ENCODE results near the gene SOX12. TPM values are rescaled to one million over a fixed set of nuclear protein-coding genes. Genes with fewer than 3 reads are reported as not detected.

The SOX12 gene
- total RNA-seq, 1 donor from 2014 or later, result 43.4 TPM

DNA sequence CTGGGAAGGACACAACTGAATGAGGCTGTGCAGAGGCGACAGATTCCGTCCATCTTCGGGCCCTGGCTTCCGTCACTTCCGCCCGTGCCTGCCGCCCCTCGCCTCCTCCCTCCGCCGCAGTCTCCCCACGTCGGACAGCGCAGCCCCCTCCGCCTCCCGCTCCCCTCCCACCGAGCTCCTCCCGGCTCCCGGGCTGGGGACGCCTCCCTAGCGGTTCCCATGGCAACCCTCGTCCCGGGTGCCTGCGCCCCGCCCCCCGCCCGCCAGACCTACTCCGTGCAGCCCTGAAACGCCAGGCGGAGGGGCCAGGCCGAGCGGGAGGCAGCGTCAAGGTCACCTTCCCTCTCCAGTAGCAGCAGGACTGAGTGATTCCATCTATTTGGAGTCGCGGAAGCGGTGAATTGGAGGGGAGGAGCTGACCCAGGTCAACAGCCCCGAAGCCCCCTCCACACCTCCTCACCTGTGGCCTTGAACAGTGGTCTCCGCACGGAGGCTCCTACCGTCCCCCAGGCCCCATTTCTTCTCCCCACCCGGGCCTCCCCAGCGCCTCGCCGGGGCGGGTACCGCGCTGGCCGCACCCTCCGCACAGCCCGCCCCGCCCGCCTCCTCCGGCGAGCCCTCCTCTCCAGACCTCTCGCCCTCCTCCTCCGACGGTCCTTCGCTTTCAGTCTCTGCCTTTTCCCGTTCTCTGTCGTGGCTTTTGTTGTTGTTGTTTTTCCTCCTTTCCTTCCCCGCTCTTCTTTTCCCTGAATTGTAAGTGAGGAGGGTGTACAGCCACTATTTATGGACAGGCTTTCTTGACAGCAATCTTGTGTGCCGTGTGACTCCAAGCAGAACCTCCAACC lies 22.5 kb downstream of the SOX12 start:
- Mint-ChIP-seq H3K9me3 (ENCODE audit: unreplicated experiment) (peaks cover 14% of the 10 kb centered on the region), H3K4me3 (ENCODE audit: unreplicated experiment) (peak overlapping the region; percentile 87), H3K4me1 (ENCODE audit: low read depth, unreplicated experiment) (peaks cover 4% of the 10 kb centered on the region), H3K36me3 (ENCODE audit: low read depth, unreplicated experiment) (peaks cover 27% of the 10 kb centered on the region), H3K27me3 (ENCODE audit: low read depth, unreplicated experiment) (no peaks in the 10 kb centered on the region), H3K27ac (ENCODE audit: unreplicated experiment) (peak overlapping the region; percentile 59)
- Histone ChIP-seq H3K9ac (ENCODE audit: low read length) (peak overlapping the region; percentile 95), H2AFZ (ENCODE audit: low read depth, low read length) (peak overlapping the region; percentile 88), H3K27ac (ENCODE audit: low read depth, low read length) (peak overlapping the region; percentile 90), H3K9me3 (ENCODE audit: insufficient read depth, low read depth, low read length) (peaks cover under 1% of the 10 kb centered on the region), H3K27me3 (ENCODE audit: insufficient read depth, low read length) (no peaks in the 10 kb centered on the region), H3K4me3 (ENCODE audit: insufficient read depth, low read depth, low read length) (peak overlapping the region; percentile 77), H3K4me2 (ENCODE audit: low read length) (peak overlapping the region; percentile 93), H3K36me3 (ENCODE audit: insufficient read depth, low read length) (peaks cover 6% of the 10 kb centered on the region), H3K4me1 (ENCODE audit: insufficient read depth, low read length) (peaks cover 11% of the 10 kb centered on the region), H3K79me2 (ENCODE audit: insufficient read depth, low read length) (peaks cover 12% of the 10 kb centered on the region), H4K20me1 (ENCODE audit: insufficient read depth, low read length) (peaks cover 8% of the 10 kb centered on the region)
- DNase-seq (ENCODE audit: low read depth), result peak; percentile 84
- no peak for TF ChIP-seq EZH2 (IDR thresholded peaks at IDR 0.05; ENCODE audit: insufficient read depth, low read length)
- FAIRE-seq, result no peak

DNA sequence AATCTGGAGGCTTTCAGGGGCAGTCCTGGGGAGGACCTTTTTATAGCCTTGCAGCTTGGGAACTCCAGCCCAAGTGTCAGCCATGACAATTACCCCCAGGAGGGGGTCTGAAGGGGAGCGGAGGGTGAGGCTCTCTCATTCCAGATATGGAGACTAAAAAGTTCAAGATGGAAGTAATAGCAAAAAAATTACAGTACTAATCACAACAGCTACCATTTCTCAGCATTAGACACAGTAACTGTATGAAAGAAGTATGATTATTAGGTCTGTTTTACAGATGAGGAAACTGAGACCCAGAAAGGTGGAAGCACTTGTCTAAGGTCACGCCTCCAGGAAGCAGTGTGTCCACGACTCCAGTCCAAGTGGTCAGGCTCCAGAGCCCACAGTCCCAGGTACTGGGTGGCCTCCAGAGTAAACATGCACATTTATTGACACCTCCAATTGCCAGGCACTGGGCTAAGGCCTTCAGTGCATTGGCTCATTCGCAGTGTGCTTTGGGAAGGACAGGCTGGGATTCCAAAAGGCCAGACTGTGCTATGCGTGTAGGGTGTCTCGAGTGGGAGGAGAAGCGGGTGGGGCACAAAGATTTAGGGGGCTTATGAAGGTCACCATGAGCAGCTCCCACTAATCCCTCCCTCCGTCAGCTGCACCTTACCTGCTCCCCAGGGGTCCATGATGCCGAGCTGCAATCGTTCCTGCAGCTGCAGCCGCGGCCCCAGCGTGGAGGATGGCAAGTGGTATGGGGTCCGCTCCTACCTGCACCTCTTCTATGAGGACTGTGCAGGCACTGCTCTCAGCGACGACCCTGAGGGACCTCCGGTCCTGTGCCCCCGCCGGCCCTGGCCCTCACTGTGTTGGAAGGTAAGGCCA lies 23.9 kb downstream of the SOX12 start:
- H3K4me3 Mint-ChIP-seq (ENCODE audit: unreplicated experiment), result peak overlapping the region; percentile 87
- peaks cover 23% of the 10 kb centered on the region for H3K36me3 Mint-ChIP-seq (ENCODE audit: low read depth, unreplicated experiment)
- peaks cover 6% of the 10 kb centered on the region for H3K36me3 ChIP-seq (ENCODE audit: insufficient read depth, low read length)
- peak overlapping the region; percentile 54 for H3K27ac Mint-ChIP-seq (ENCODE audit: unreplicated experiment)
- peaks cover 11% of the 10 kb centered on the region for H3K9me3 Mint-ChIP-seq (ENCODE audit: unreplicated experiment)
- no peak overlapping the region for H3K9ac ChIP-seq (ENCODE audit: low read length)
- DNase-seq (ENCODE audit: low read depth) (no peak), FAIRE-seq (no peak)
- peaks cover 8% of the 10 kb centered on the region for H4K20me1 ChIP-seq (ENCODE audit: insufficient read depth, low read length)
- peaks cover 12% of the 10 kb centered on the region for H3K79me2 ChIP-seq (ENCODE audit: insufficient read depth, low read length)
- H3K27me3 ChIP-seq (ENCODE audit: insufficient read depth, low read length), result no peaks in the 10 kb centered on the region
- peaks cover 4% of the 10 kb centered on the region for H3K4me1 Mint-ChIP-seq (ENCODE audit: low read depth, unreplicated experiment)
- no peak overlapping the region for H3K27ac ChIP-seq (ENCODE audit: low read depth, low read length)
- no peak overlapping the region for H3K4me3 ChIP-seq (ENCODE audit: insufficient read depth, low read depth, low read length)
- H3K9me3 ChIP-seq (ENCODE audit: insufficient read depth, low read depth, low read length), result no peaks in the 10 kb centered on the region
- peak overlapping the region; percentile 93 for H3K4me2 ChIP-seq (ENCODE audit: low read length)
- peaks cover 11% of the 10 kb centered on the region for H3K4me1 ChIP-seq (ENCODE audit: insufficient read depth, low read length)
- no peak for TF ChIP-seq EZH2 (IDR thresholded peaks at IDR 0.05; ENCODE audit: insufficient read depth, low read length)
- TF ChIP-seq, protein P1, sequence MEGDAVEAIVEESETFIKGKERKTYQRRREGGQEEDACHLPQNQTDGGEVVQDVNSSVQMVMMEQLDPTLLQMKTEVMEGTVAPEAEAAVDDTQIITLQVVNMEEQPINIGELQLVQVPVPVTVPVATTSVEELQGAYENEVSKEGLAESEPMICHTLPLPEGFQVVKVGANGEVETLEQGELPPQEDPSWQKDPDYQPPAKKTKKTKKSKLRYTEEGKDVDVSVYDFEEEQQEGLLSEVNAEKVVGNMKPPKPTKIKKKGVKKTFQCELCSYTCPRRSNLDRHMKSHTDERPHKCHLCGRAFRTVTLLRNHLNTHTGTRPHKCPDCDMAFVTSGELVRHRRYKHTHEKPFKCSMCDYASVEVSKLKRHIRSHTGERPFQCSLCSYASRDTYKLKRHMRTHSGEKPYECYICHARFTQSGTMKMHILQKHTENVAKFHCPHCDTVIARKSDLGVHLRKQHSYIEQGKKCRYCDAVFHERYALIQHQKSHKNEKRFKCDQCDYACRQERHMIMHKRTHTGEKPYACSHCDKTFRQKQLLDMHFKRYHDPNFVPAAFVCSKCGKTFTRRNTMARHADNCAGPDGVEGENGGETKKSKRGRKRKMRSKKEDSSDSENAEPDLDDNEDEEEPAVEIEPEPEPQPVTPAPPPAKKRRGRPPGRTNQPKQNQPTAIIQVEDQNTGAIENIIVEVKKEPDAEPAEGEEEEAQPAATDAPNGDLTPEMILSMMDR (IDR thresholded peaks at IDR 0.05; ENCODE audit: insufficient read depth, low read depth, low read length), result no peak
- H2AFZ ChIP-seq (ENCODE audit: low read depth, low read length), result no peak overlapping the region
- no peaks in the 10 kb centered on the region for H3K27me3 Mint-ChIP-seq (ENCODE audit: low read depth, unreplicated experiment)

DNA sequence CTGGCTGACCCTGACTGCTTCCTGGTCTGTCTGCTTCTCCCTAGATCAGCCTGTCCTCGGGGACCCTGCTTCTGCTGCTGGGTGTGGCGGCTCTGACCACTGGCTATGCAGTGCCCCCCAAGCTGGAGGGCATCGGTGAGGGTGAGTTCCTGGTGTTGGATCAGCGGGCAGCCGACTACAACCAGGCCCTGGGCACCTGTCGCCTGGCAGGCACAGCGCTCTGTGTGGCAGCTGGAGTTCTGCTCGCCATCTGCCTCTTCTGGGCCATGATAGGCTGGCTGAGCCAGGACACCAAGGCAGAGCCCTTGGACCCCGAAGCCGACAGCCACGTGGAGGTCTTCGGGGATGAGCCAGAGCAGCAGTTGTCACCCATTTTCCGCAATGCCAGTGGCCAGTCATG lies 27.8 kb downstream of the SOX12 start:
- Histone ChIP-seq H3K79me2 (ENCODE audit: insufficient read depth, low read length) (peaks cover 3% of the 10 kb centered on the region), H3K9me3 (ENCODE audit: insufficient read depth, low read depth, low read length) (no peaks in the 10 kb centered on the region), H3K27me3 (ENCODE audit: insufficient read depth, low read length) (no peaks in the 10 kb centered on the region), H3K36me3 (ENCODE audit: insufficient read depth, low read length) (peaks cover 6% of the 10 kb centered on the region), H3K4me3 (ENCODE audit: insufficient read depth, low read depth, low read length) (no peak overlapping the region), H4K20me1 (ENCODE audit: insufficient read depth, low read length) (peaks cover 10% of the 10 kb centered on the region), H3K27ac (ENCODE audit: low read depth, low read length) (no peak overlapping the region), H2AFZ (ENCODE audit: low read depth, low read length) (no peak overlapping the region), H3K9ac (ENCODE audit: low read length) (no peak overlapping the region), H3K4me2 (ENCODE audit: low read length) (no peak overlapping the region), H3K4me1 (ENCODE audit: insufficient read depth, low read length) (peaks cover 7% of the 10 kb centered on the region)
- H3K4me3 Mint-ChIP-seq (ENCODE audit: unreplicated experiment), result no peak overlapping the region
- no peak overlapping the region for H3K27ac Mint-ChIP-seq (ENCODE audit: unreplicated experiment)
- DNase-seq (ENCODE audit: low read depth), result no peak
- no peak for TF ChIP-seq EZH2 (IDR thresholded peaks at IDR 0.05; ENCODE audit: insufficient read depth, low read length)
- TF ChIP-seq, protein P1 (IDR thresholded peaks at IDR 0.05; ENCODE audit: insufficient read depth, low read depth, low read length), result no peak
- no peaks in the 10 kb centered on the region for H3K4me1 Mint-ChIP-seq (ENCODE audit: low read depth, unreplicated experiment)
- no peaks in the 10 kb centered on the region for H3K9me3 Mint-ChIP-seq (ENCODE audit: unreplicated experiment)
- peaks cover 19% of the 10 kb centered on the region for H3K36me3 Mint-ChIP-seq (ENCODE audit: low read depth, unreplicated experiment)
- no peak for FAIRE-seq
- H3K27me3 Mint-ChIP-seq (ENCODE audit: low read depth, unreplicated experiment), result peaks cover 2% of the 10 kb centered on the region

All from astrocyte (in vitro differentiated cells and primary cell).